Left cardiac atrium (tissue), 4 donors: ENCODE data around the gene BNIPL. TPM values are rescaled to one million over a fixed set of nuclear protein-coding genes. Genes with fewer than 3 reads are reported as not detected.

Experiments
- ATAC-seq, 2 donors: fragments of 200-7000 bp; cut with Tn5 transposase; one replicate each; pipeline ENCODE4 v1.9.1; 2020; ENCODE audit warnings: mild to moderate bottlenecking in 2 of 2, moderate library complexity in 2 of 2
- DNase-seq: peaks from one replicate; pipeline ENCODE4 v3.0.0-alpha.2; 2020
- intact Hi-C, 2 donors: fragments of 100-400 bp; cut with DNase I; formaldehyde crosslinking; loops; one replicate each; pipeline versions ENCODE4 v1.14.1 to v1.15.1; 2022 to 2023
- total RNA-seq, 2 donors: library from RNA; stranded (reverse); fragmentation: NEBNext Ultra II Directional; extraction: Animal tissue kit (Norgen Biotek cat#: 25700); gene quantifications; one replicate each; pipeline ENCODE4 v1.2.1, GENCODE V29; 2021
- donor health status: DM: no; HTN: yes; CAD: no.
- donor health status: DM: no; HTN: yes; CAD: no; lungs with severe emphysema.
- donor health status: DM: yes; HTN: yes; CAD: no.
- donor health status: Dilated cardiomyopathy.

BNIPL gene
- total RNA-seq, 2 donors from 2014 or later: 0.15 to 0.16 TPM

GRCh38 chr1:151072224-151072623, 35.8 kb downstream of the BNIPL start:
- ATAC-seq (no peak), DNase-seq (no peak)
- intact Hi-C loops: no loop called here

GRCh38 chr1:151085953-151086559, 49.7 kb downstream of the BNIPL start:
- intact Hi-C loops: no loop called here
- ATAC-seq (no peak), DNase-seq (no peak)

Other genes starting within 250 kb of the BNIPL start
- 10 to 100 TPM; 17.5 to 18.4 TPM for gene CTSK, start 228.3 kb upstream of the BNIPL start, total RNA-seq
- 10 to 100 TPM; 31.9 to 32.5 TPM for gene ARNT, start 160.0 kb upstream of the BNIPL start, total RNA-seq
- not detected for gene CTXND2, start 149.4 kb upstream of the BNIPL start, total RNA-seq
- gene SETDB1, start 110.2 kb upstream of the BNIPL start, total RNA-seq: 10 to 100 TPM; 16.3 to 19.9 TPM
- 100 to 1,000 TPM in 1 of 2 donors, 10 to 100 TPM in 1; 72.0 to 105 TPM for gene CERS2, start 61.8 kb upstream of the BNIPL start, total RNA-seq
- under 1 TPM; 0.15 to 0.44 TPM for gene ANXA9, start 54.3 kb upstream of the BNIPL start, total RNA-seq
- 10 to 100 TPM; 32.2 to 36.2 TPM for gene MINDY1, start 29.7 kb upstream of the BNIPL start, total RNA-seq
- gene PRUNE1, start 28.1 kb upstream of the BNIPL start, total RNA-seq: 10 to 100 TPM; 33.1 to 36.6 TPM
- 1 to 10 TPM; 4.8 to 6.5 TPM for gene C1orf56, start 11.2 kb downstream of the BNIPL start, total RNA-seq
- 10 to 100 TPM; 36.5 to 55.3 TPM for gene CDC42SE1, start 23.0 kb downstream of the BNIPL start, total RNA-seq
- gene MLLT11, start 23.8 kb downstream of the BNIPL start, total RNA-seq: 1 to 10 TPM; 2.0 to 2.7 TPM
- 10 to 100 TPM; 13.4 to 15.6 TPM for gene GABPB2, start 34.2 kb downstream of the BNIPL start, total RNA-seq
- 10 to 100 TPM; 23.6 to 37.0 TPM for gene SEMA6C, start 110.0 kb downstream of the BNIPL start, total RNA-seq
- 1 to 10 TPM; 2.1 to 5.3 TPM for gene TNFAIP8L2, start 120.1 kb downstream of the BNIPL start, total RNA-seq
- 10 to 100 TPM in 1 of 2 donors, 1 to 10 TPM in 1; 9.7 to 10.3 TPM for gene LYSMD1, start 129.3 kb downstream of the BNIPL start, total RNA-seq
- gene SCNM1, start 129.6 kb downstream of the BNIPL start, total RNA-seq: 10 to 100 TPM; 19.4 to 20.9 TPM
- not detected for gene TMOD4, start 139.4 kb downstream of the BNIPL start, total RNA-seq
- 10 to 100 TPM; 38.3 to 48.4 TPM for gene VPS72, start 153.6 kb downstream of the BNIPL start, total RNA-seq
- gene PIP5K1A, start 162.0 kb downstream of the BNIPL start, total RNA-seq: 10 to 100 TPM; 34.7 to 46.9 TPM
- gene PSMD4, start 218.1 kb downstream of the BNIPL start, total RNA-seq: 100 to 1,000 TPM; 134 to 136 TPM
- gene ZNF687, start 245.7 kb downstream of the BNIPL start, total RNA-seq: 10 to 100 TPM; 12.8 to 15.6 TPM